ENCODE data around the gene TIMD4. TPM values are rescaled to one million over a fixed set of nuclear protein-coding genes. Genes with fewer than 3 reads are reported as not detected.
"Not testable (repeated sequence)": the region's sequence is repeated elsewhere in the genome, so short reads cannot be mapped to it uniquely, and the experiment has no call there.

The TIMD4 gene
- 1.1 and 1.6 TPM in 2 replicates for total RNA-seq

GRCh38 chr5:156963125-156963524 lies at the start of gene TIMD4:
TIMD4 (minus strand) TSS chr5:156963226; CDS start chr5:156963198, 28 bp downstream.
- intact Hi-C loops (cut with micrococcal nuclease), result no loop called here

DNA sequence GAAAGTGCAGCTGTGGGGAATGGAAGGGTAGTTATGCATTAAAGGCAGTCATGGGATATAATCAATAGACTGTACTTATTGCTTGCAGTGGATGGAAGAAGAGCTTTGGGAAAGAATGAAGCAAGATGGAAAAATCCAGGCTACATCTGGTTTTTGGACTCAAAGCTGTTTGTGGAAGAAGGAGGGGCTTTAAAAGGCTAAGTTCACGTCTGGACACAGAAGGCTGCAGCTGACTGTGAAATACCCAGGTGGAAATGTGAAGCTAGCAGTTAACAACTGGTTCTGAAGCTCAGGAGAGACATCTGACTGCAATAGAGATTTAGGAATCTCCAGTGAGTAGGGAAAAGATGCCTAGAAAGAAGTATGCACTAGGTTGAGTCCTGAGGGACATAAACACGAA lies 43.2 kb upstream of the TIMD4 start:
- intact Hi-C loops (cut with micrococcal nuclease), result no loop called here

DNA sequence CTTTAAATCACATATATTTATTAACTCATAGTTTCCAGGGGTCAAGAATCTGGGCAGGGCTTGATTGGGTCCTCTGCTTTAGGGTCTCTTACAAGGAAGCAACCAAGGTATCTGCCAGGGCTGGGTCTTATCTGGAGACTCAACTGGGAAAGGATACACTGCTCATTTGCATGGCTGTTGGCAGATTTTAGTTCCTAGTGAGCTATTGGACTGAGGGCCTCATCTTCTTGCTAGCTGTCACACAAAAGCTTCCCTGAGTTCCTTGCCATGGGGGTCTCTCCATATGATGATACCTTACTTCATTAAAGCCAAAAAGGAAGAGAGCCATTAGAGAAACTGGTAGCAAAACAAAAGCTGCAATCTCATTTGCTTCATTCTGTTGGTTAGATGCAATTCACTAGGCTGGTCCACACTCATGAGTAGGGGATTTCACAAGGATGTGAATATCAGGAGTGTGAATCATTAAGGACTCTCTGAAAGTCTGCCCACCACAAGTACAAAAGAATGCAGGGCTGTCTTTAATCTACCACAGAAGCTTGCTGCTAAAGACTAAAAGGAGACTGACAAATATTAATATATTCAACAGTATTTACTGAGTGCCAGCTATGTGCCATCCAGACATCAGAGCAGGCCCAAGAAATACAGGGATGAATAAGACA lies 42.0 kb upstream of the TIMD4 start:
- intact Hi-C loops (cut with micrococcal nuclease), result no loop called here

DNA sequence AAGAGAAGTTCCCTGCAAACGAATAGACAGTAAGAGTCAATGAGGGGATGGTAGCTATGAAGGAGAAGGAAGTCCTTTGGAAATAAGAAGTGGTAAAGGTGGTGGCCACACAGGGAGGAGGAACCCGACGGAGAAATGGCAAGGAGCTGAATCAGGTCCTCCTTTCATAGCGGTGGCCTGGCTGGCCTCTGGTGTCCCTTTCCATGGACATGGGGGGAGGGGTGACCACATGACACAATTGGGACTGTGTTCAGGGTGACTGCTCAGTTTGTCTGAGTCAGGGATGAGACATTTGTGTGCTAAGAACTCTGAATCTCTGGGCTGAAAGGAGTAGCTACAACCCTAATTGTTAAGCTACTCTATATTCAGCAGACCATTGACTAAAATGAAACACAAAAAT lies 28.7 kb upstream of the TIMD4 start:
- intact Hi-C loops (cut with micrococcal nuclease), result no loop called here

DNA sequence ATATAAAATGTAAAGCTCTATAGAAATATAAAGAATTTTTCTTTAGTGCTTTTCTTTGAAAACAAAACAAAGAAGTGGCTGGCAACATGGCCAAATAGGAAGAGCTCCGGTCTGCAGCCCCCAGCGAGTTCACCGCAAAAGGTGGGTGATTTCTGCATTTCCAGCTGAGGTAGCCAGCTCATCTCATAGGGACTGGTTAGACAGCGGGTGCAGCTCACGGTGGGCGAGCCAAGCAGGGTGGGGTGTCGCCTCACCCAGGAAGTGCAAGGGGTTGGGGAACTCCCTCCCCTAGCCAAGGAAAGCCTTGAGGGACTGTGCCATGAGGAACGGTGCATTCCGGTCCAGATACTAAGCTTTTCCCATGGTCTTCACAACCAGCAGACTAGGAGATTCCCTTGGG lies 21.0 kb upstream of the TIMD4 start:
- intact Hi-C loops (cut with micrococcal nuclease), result no loop called here

DNA sequence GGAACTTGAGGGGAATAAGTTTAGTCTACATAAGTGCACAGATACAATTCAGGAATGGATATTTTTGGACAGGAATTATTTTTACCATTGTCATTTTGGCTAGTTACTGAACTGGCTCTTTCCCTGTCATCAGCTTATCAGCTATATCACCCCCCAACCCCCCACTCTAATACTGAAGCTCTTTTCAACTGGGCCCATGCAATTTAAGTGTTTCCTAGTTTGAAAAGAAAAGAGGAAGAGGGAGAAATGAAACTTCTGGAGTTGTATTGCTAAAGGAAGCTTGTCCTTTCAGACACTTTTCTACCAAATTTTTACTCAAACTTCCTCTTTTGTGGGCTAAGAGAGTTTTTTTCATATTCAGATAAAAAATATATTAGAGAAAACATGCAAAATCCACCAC lies 18.5 kb upstream of the TIMD4 start:
- intact Hi-C loops (cut with micrococcal nuclease), result no loop called here

- intact Hi-C loops (cut with micrococcal nuclease), result no loop called here
Measured at GRCh38 chr5:156974328-156974727, 11.3 kb upstream of the TIMD4 start.

DNA sequence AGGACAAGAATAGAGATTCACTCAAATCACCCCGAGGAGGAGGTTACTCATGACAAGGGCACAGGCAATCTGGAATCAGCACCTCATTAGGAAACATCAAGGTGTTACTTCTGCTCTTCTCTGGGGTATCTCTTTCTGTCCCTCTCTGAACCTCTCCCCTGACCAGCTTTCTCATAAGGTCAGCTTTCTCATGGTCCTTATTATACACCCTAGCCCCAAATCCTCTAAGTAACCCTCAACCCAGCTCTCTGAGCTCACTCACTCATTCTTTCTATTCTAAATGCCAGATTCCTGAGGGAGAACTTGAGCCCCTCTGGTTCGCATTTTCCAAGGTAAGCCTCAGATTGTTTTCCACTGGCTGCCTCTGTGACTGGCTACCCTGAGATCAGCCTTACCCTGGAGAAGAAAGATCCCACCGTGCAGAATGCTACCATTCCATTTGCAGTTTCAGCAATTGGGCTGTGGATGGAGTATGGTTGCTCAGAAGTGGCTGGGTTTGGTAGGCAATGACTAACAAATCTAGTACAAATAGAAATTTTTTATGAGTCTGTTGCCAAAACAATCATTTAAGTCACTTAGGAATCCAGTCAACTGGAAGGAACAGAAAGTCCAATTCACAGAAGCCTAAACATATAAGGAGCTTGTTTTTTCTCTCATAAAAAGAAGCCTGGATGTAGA lies 9.0 kb upstream of the TIMD4 start:
- intact Hi-C loops (cut with micrococcal nuclease), result no loop called here

- intact Hi-C loops (cut with micrococcal nuclease), result no loop called here
Measured at GRCh38 chr5:156971415-156971814, 8.4 kb upstream of the TIMD4 start.

DNA sequence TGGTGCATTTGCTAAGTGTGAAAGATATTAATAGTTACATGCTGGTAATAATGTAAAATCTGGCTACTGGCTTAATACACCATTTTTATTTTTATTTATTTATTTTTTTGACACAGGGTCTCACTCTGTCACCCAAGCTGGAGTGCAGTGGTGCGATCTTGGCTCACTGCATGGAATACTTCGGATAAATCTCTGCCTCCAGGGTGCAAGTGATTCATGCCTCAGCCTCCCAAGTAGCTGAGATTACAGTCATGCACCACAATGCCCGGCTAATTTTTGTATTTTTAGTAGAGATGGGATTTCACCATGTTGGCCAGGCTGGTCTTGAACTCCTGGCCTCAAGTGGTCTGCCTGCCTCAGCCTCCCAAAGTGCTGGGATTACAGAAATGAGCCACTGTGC lies 4.4 kb upstream of the TIMD4 start:
- intact Hi-C loops (cut with micrococcal nuclease), result not testable (repeated sequence)

- intact Hi-C loops (cut with micrococcal nuclease), result no loop called here
Measured at GRCh38 chr5:156956321-156956720, 6.7 kb downstream of the TIMD4 start.

DNA sequence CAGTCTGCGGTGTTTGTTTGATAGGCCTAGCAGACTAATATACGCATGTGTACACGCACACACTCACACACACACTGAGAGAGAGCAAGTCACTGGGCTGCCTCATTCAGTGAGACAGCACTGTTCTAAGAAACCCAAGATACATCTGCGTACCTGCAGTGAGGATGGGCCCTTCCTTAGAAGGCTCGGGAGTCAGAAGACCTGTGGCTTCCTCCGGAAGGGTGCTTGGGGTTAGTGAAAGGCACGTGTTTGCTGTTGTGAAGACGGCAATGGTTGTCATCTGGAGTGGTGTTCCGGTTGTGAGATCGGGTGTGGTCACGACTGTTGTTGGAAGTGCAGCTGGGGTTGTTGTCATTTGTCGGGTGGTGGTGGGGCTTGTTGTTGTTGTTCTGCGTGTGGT lies 11.7 kb downstream of the TIMD4 start:
- intact Hi-C loops (cut with micrococcal nuclease), result no loop called here

DNA sequence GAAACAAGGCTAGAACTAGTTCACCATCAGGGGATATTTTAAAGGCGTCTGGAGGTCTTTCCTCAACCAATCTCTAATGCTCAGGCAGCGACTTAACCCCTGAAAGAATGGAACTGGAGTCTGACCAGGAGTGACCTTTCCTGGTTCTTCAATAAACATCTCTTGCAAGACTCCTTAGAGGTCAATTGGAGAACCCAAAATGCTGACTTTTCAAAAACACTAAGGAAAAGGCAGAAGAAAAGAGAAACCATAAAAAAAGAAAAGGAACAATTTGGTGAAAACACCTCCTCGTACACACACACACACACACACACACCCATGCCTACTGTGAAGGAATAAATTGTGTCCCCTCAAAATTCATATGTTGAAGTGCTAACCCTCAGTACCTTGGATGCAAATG lies 12.3 kb downstream of the TIMD4 start:
- intact Hi-C loops (cut with micrococcal nuclease), result no loop called here

GRCh38 chr5:156949424-156949823 lies 13.6 kb downstream of the TIMD4 start:
- intact Hi-C loops (cut with micrococcal nuclease), result no loop called here

GRCh38 chr5:156947925-156948324 lies 15.1 kb downstream of the TIMD4 start:
- intact Hi-C loops (cut with micrococcal nuclease), result no loop called here

DNA sequence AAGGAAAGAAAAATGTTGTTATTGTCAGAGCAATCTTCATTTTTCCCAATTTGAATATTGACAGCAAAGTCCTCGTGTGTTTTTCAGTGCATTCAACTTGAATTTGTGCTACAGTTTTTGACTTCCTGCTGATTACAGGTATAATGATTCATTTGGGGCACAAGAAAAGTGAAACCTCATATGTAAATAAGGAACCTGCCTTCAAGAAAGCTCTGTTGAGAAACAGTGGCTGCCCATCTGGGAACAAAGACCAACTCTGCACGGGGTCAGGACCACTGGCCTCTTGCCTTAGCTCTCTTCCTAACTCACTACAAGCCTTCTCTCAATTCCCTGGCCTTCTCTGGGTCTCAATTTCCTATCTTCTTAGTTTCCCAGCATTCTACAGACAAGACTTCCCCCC lies 21.0 kb downstream of the TIMD4 start:
- intact Hi-C loops (cut with micrococcal nuclease), result no loop called here

DNA sequence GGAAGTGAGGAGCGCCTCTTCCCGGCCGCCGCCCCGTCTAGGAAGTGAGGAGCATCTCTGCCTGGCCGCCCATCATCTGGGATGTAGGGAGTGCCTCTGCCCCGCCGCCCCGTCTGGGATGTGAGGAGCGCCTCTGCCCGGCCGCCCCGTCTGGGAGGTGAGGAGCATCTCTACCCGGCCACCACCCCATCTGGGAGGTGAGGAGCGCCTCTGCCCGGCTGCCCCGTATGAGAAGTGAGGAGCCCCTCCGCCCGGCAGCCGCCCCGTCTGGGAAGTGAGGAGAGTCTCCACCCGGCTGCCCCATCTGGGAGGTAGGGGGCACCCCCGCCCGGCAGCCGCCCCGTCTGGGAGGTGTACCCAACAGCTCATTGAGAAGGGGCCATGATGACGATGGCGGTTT lies 22.6 kb downstream of the TIMD4 start:
- intact Hi-C loops (cut with micrococcal nuclease), result not testable (repeated sequence)

DNA sequence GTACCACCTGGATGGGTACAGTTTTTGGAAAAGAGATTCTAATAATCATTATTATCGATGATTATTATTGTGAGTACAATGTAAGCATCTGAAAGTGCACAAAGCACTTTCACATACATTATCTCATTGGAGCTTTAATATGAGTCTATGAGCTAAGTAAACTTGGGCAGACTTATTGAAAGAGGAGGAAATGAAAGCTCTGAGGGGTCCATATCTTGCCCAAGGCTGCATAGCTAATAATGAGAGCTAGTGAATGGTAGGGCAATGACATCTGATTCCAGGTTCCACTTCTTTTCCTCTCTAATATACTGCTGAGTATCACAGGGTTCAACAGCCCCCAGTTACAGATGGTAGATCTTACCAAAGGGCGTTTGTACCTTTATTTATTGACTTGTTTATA lies 26.1 kb downstream of the TIMD4 start:
- intact Hi-C loops (cut with micrococcal nuclease), result loop anchor here (5.0 kb wide), 2 partner anchors 195 to 1320 kb away; no protein-coding TSS in a partner anchor

GRCh38 chr5:156934450-156935211 lies 28.4 kb downstream of the TIMD4 start:
- intact Hi-C loops (cut with micrococcal nuclease), result loop anchor here (1.0 to 5.0 kb wide), 6 partner anchors 12 to 1317 kb away; no protein-coding TSS in a partner anchor

DNA sequence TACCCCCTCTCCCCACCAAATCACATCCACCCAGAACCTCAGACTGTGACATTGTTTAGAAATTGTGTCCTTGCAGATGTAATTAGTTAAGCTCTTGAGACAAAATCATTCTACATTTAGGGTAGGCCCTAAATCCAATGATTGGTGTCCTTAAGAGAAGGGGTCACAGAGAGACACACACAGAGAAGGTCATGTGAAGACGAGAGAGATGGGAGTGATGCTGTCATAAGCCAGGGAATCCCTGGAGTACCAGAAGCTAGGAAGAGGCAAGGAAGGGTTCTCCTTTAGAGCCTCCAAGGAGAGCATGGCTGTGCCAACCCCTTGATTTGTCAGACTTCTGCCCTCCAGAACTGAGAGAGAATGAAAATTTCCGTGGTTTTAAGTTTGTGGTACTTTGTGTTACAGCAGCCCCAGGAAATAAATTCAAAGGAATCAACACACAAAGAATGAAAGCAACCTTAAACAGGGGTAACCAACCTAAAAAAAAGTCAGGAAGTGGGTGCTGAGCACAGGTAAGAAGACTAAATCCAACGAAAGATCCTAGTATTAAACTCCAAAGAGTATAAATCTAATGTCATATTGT lies 33.6 kb downstream of the TIMD4 start:
- intact Hi-C loops (cut with micrococcal nuclease), result loop anchor here (5.0 kb wide), 1 partner anchor 37 kb away; no protein-coding TSS in a partner anchor

DNA sequence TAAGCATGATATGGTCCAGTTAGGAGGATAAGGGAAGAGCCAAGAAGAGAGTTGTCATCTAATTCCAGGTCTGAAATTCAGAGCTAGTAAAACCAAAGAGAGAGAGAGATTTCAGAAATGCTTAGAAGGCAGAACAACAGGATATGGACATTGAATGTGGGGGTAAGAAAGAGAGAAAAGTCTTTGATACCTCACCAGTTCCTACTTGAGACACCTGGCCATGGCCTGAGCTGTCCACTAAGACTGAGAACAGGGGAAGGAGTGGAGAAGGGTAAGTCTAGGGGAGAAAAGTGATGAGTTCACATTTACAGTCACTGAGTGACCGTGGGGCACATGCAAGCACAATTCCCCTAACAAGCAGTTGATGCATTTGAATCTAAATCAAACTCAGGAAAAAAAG lies 35.5 kb downstream of the TIMD4 start:
- intact Hi-C loops (cut with micrococcal nuclease), result loop anchor here (5.0 kb wide), 1 partner anchor 35 kb away; no protein-coding TSS in a partner anchor

DNA sequence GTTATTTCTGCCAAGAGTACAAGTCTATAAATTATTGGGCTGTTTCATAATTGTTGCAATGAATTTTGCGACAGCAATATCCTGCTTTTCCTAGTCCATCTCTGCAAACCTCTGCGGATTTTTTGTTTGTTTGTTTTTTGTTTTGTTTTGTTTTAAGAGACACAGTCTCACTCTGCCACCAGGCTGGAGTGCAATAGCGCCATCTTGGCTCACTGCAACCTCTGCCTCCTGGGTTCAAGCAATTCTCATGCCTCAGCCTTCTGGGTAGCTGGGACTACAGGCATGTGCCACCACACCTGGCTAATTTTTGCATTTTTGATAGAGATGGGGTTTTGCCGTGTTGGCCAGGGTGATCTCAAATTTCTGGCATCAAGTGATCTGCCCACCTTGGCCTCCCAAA lies 37.3 kb downstream of the TIMD4 start:
- intact Hi-C loops (cut with micrococcal nuclease), result loop anchor here (5.0 kb wide), 1 partner anchor 33 kb away; no protein-coding TSS in a partner anchor
